H4 (cell line): ENCODE results near the gene RGPD3. TPM values are rescaled to one million over a fixed set of nuclear protein-coding genes. Genes with fewer than 3 reads are reported as not detected.
"Not testable (repeated sequence)": the region's sequence is repeated elsewhere in the genome, so short reads cannot be mapped to it uniquely, and the experiment has no call there.

ENCODE experiments used
- DNase-seq: peaks from one replicate; pipeline ENCODE4 v3.0.0-alpha.2; 2015; ENCODE audit warnings: low spot score
- total RNA-seq: library from RNA; depleted of rRNA; stranded (reverse); fragments of >200 nt; shearing (Covaris generic); gene quantifications from 2 replicates; pipeline ENCODE4 v1.2.3, GENCODE V29; 2014; rRNA removed

RGPD3 gene
- total RNA-seq, result not detected in 2 replicates

DNA sequence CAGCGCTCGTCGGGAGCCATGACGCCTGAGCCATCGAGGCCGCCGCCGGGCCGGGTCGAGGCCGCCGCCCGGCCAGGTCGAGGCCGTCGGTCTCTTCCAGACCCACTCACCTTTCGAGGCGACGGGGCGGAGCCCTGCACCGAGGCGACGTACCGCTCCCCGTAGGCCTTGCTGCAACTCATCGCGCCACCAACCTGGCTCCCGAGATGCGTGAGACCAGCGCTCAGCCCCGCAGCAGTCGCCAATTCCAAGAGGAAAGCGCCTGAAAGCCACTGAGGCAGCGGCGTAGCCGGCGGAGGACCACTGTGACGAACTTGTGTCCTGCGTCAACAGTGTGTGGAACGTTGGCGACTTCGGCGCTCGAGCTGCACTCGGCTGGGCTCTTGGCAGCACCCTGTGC is at the start of gene RGPD3:
Gene RGPD3, minus strand, starts transcription at position 307 of the 400 bp plus-strand sequence. Its CDS starts 125 bp downstream, at position 182.
- not testable (repeated sequence) for DNase-seq

GRCh38 chr2:106517329-106517728 is 49.1 kb upstream of the RGPD3 start:
- no peak for DNase-seq

DNA sequence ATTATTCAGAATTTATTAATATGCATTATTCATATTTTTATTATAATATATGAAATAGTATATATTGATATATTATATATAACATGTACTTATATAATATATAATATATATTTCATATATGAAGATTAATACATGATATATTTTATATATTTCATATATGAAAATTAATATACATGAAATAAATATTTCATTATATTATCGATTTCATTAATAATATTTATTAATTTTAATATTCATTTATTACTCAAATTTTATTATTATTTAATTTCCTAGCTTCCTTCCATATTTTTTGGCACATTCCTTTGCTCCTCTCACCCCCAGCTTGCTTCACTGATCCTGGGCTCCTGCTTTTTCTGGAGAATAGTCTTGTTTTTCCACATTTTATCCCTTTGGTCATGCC is 48.7 kb upstream of the RGPD3 start:
- DNase-seq, result no peak

- no peak for DNase-seq
These were observed 48.2 kb upstream of the RGPD3 start for GRCh38 chr2:106516436-106516835.

DNA sequence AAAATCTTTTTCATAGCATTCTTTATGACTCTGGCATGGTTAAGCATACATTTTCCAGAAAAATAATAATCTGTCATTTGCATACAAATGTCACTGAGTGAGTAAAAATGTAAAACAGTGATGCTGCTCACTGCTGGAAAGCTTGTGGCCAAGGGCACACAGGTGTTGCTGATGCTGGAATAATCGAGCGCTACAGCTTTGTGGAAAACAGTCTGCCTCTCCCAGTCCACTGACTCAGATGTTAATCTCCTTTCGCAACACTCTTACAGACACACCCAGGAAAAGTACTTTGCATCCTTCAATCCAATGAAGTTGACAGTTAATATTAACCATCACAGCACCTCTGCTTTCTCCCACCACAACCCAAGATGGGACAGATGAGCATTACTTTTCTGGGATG is 46.6 kb upstream of the RGPD3 start:
- not testable (repeated sequence) for DNase-seq

DNA sequence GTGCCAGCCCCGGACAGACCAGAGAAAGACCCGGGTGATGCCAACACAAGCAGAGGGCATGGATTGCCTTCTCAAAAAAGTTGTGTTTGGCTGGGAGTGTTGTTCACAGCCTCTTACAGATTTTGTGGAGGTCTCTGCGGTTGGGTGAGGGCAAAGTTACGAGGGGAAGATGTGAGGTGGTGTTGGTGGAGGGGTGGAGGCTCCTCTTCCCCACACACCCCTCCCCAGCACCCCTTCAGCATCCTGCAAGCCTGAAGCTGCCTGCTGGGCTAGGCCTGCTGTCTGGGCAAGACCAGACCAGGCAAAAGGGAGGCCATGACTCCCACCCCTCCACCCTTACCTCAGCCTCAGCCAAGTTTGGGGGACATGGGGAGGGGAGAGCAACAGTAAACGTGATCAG is 45.2 kb upstream of the RGPD3 start:
- DNase-seq, result not testable (repeated sequence)

DNA sequence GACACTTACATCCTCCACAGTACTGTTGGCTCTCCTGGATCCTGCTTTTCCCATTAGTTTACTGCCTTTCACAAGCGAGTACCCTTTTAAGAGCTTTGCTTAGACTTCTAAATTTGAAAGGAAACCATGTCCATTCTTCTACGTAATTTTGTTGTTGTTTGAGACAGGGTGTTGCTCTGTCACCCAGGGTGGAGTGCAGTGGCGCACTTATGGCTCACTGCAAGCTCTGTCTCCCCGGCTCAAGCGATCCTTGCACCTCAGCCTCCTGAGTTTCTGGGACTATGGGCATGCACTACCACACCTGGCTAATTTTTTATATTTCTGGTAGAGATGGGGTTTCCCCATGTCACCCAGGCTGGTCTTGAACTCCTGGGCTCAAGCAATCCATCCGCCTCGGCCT is 43.7 kb upstream of the RGPD3 start:
- not testable (repeated sequence) for DNase-seq

GRCh38 chr2:106511476-106511901 is 43.3 kb upstream of the RGPD3 start:
- DNase-seq, result peak; percentile 76

DNA sequence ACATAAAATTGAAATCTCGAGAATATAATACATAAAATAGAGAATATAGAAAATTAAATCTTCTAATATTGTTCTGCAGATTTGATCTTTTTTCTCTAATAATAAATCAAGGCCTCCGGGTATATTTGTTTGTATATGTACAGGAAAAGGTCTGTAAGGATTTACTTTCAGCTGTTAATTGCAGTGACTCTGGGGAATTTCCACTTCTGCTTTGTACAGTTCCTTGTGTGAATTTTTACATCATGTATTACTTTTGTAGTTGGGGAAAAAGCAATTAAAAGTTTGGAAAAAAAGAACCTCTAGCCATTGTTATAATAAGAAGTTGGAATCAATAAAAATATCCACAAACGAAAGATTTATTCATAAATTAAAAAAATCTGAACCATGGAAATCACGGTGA is 42.6 kb upstream of the RGPD3 start:
- not testable (repeated sequence) for DNase-seq

GRCh38 chr2:106509374-106509770 is 41.2 kb upstream of the RGPD3 start:
- not testable (repeated sequence) for DNase-seq

DNA sequence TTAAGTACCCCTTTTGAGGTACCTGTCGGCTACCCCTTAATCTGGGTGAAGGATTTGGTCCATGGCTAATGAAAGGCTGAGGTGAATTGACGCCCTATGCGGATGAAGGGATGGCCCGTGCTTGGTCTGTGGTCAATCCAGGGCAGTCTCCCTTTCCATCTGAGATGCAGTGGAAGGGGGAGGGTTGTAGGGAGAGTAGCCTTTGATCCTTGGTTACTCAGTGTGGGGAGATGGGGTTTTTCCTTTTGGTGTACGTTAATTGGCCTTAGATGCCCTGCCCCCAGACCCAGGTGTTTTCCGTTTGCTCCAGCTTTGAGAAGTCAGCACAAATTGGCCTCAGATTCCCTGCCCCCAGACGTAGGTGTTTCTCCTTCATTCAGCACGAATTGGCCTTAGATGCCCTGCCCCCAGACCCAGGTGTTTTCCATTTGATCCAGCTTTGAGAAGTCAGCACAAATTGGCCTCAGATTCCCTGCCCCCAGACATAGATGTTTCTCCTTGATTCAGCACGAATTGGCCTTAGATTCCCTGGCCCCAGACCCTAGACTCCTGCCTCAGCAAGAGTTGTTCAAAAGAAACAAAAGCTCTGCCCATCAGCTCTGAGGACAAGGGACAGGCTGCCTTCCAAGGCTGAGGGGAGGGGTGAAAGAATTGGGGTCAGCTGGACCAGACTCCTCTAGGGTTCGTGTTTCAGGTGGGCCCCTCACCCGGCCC is 40.6 kb upstream of the RGPD3 start:
- DNase-seq, result not testable (repeated sequence)

- not testable (repeated sequence) for DNase-seq
These were observed 37.9 kb upstream of the RGPD3 start for GRCh38 chr2:106506002-106506687.

DNA sequence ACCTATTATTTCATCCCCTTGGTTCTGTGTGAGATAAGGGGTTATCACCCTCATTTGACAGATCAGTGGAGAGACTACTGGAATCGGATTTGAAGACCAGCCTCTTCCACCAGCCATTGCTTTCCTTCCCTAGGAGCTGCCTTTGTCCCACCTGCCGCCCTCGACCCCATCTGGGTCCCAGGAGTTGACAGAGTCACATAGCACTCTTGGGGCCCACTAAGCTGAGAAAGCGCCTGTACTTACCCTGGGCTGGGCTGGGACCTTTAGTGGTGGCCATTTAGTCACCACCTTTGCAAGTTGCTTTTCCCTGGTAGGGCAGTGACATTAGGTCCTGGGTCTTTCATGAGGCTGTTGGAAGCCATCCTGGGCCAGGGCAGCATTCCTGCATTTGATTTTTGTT is 36.6 kb upstream of the RGPD3 start:
- not testable (repeated sequence) for DNase-seq

DNA sequence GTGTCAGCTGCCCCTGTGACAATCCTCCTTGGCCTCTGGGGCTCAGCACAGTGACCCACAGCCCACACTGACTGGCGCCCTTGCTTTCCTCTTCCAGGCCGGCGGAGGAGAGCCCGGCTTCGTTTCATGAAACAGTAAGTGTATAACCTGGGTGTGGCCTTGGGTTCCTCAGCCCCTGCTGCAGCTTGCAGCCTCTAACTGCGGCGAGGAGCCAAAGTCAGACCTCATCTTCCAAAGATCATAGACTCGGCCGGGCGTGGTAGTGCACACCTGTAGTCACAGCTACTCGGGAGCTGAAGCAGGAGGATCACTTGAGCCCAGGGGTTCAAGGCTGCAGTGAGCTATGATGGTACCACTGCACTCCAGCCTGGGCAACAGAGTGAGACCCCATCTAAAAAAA is 36.0 kb upstream of the RGPD3 start:
- not testable (repeated sequence) for DNase-seq

GRCh38 chr2:106502351-106502750 is 34.1 kb upstream of the RGPD3 start:
- DNase-seq, result not testable (repeated sequence)

- not testable (repeated sequence) for DNase-seq
These were observed 32.1 kb upstream of the RGPD3 start for GRCh38 chr2:106500350-106500749.

DNA sequence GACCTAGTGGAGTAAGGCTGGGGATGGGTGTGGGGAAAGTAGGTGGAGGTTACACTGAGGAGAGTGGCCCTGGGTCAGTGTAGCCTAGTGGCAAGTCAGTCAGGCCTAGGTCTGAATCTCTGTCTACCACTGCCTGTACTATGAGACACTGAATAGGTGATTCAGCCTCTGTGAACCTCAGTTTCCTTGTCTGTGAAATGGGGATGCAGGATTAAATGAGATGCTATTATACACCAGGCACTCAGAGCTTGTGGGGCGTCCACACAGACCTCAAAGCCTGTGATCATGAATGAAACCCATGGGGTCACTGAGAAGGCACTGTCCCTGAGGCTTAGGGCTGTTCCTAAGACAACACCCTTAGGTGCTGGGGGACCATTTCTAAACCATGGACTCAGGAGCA is 30.3 kb upstream of the RGPD3 start:
- not testable (repeated sequence) for DNase-seq

DNA sequence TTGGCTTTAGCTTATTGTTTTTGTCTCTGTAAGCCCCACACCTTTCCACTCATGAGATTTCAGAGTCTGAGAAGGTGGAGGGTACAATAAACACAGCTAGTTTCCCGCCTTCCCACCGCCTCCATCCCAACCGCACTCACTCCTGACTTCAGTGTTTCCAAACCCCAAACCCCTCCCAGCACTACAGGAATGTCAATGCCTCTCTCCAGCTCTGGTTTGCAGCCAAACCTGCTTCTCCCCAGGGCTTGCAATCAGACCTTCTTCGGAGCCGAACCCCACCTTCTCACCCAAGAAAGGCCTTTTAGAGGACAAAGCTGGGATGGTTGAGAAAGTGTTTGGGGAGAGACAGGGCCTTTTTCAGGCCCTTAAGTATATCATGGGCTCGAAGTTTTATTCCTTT is 24.7 kb upstream of the RGPD3 start:
- DNase-seq, result not testable (repeated sequence)

- not testable (repeated sequence) for DNase-seq
These were observed 24.2 kb upstream of the RGPD3 start for GRCh38 chr2:106492399-106492798.

- not testable (repeated sequence) for DNase-seq
These were observed 21.5 kb upstream of the RGPD3 start for GRCh38 chr2:106489701-106490100.

GRCh38 chr2:106487386-106488191 is 19.4 kb upstream of the RGPD3 start:
- not testable (repeated sequence) for DNase-seq
